K562 (cell line): Measurements from ENCODE around the gene CUEDC2. TPM values are rescaled to one million over a fixed set of nuclear protein-coding genes. Genes with fewer than 3 reads are reported as not detected.

ENCODE experiments used
- ATAC-seq: fragments of 200-7000 bp; cut with Tn5 transposase; 3 replicates; pipeline ENCODE4 v1.9.1; 2020; ENCODE audit warnings: moderate library complexity
- BruUV-seq: library from RNA; stranded (reverse); fragments of 400-500 nt; replicated peaks from 2 replicates; lab custom pipeline; 2021; lab: Mats Ljungman, UMichigan
- CTCF ChIA-PET: fragments of 300-600 bp; formaldehyde crosslinking; extraction: SDS; loops from one replicate; lab custom pipeline; 2021; ENCODE audit warnings: low intra/inter-chr PET ratio; lab: Yijun Ruan, JAX
- POLR2A ChIA-PET: fragments of 300-600, 350-650 bp; sonication (Branson Sonifier 250); formaldehyde crosslinking; extraction: SDS; loops from one replicate; lab custom pipeline; 2021; ENCODE audit warnings: antibody characterized with exemption, inconsistent platforms; lab: Yijun Ruan, JAX
- DNase-seq, 4 experiments: peaks; one replicate each; pipeline versions ENCODE4 v3.0.0 to v3.0.0-alpha.2; 2011 to 2018; ENCODE audit warnings: low spot score in 3 of 4, mixed read lengths in 3 of 4; ENCODE audit errors: extremely low read depth in 1 of 4
- FAIRE-seq: peaks from 2 replicates; lab custom pipeline; 2011; peaks lifted over from hg19 to GRCh38; lab: Jason Lieb, UNC
- H2AFZ ChIP-seq: 2 replicates; pipeline ENCODE4 v1.6.0; 2011; ENCODE audit warnings: low read depth, low read length, control low read depth, inconsistent platforms
- H3K27ac ChIP-seq: fragments of 200-600 bp; 3 replicates; pipeline ENCODE4 v1.8.0; 2011; ENCODE audit warnings: low read depth, mild to moderate bottlenecking, control low read depth, inconsistent platforms, low read length, moderate library complexity, mixed read lengths; ENCODE audit errors: extremely low read depth
- H3K27me3 ChIP-seq, 2 experiments: fragments of 300-600 bp in 1 of 2; 2 replicates in 1 of 2; 3 replicates in 1 of 2; pipeline versions ENCODE4 v1.6.0 to v1.8.0; 2011; ENCODE audit warnings: inconsistent platforms in 2 of 2, low read length in 2 of 2, mild to moderate bottlenecking in 1 of 2, mixed read lengths in 1 of 2, moderate library complexity in 1 of 2; ENCODE audit not compliant: control insufficient read depth in 2 of 2, insufficient read depth in 2 of 2
- H3K36me3 ChIP-seq: fragments of 300-600 bp; 3 replicates; pipeline ENCODE4 v1.8.0; 2011; ENCODE audit warnings: mild to moderate bottlenecking, low read length, inconsistent platforms; ENCODE audit not compliant: control insufficient read depth, insufficient read depth
- H3K4me1 ChIP-seq, 2 experiments: fragments of 200-600 bp in 1 of 2; replicated peaks in 1 of 2; 2 replicates in 1 of 2; 3 replicates in 1 of 2; pipeline versions ENCODE4 v1.5.1 to v1.8.0; 2011; ENCODE audit warnings: inconsistent platforms in 2 of 2, low read length in 2 of 2, mild to moderate bottlenecking in 1 of 2, mixed read lengths in 1 of 2, moderate library complexity in 1 of 2; ENCODE audit not compliant: control insufficient read depth in 2 of 2, insufficient read depth in 2 of 2
- H3K4me2 ChIP-seq: 2 replicates; pipeline ENCODE4 v1.6.1; 2011; ENCODE audit warnings: low read length, control low read depth, inconsistent platforms, mixed read lengths; ENCODE audit not compliant: insufficient read depth
- H3K4me3 ChIP-seq: fragments of 200-600 bp; sonication (generic), shearing (Covaris generic); 2 replicates; pipeline ENCODE4 v1.5.1; 2016; ENCODE audit warnings: control low read depth, inconsistent platforms
- H3K79me2 ChIP-seq: fragments of 200-600 bp; 3 replicates; pipeline ENCODE4 v1.8.0; 2011; ENCODE audit warnings: low read length, inconsistent platforms; ENCODE audit not compliant: control insufficient read depth, insufficient read depth
- H3K9ac ChIP-seq, 2 experiments: 2 replicates each; pipeline versions ENCODE4 v1.6.0 to v1.6.1; 2011; ENCODE audit warnings: low read depth in 2 of 2, low read length in 2 of 2, control low read depth in 1 of 2, inconsistent platforms in 1 of 2, mild to moderate bottlenecking in 1 of 2, mixed read lengths in 1 of 2; ENCODE audit not compliant: insufficient read depth in 1 of 2
- H3K9me1 ChIP-seq: one replicate; pipeline ENCODE4 v1.6.0; 2011; ENCODE audit warnings: inconsistent platforms, mild to moderate bottlenecking, low read length, moderate library complexity; ENCODE audit not compliant: control insufficient read depth, insufficient read depth
- H3K9me3 ChIP-seq: replicated peaks from 2 replicates; pipeline ENCODE4 v1.5.1; 2011; ENCODE audit warnings: low read depth, low read length, inconsistent platforms; ENCODE audit not compliant: control insufficient read depth, insufficient read depth
- H4K20me1 ChIP-seq: replicated peaks from 2 replicates; pipeline ENCODE4 v1.6.1; 2011; ENCODE audit warnings: low read length, inconsistent platforms, mixed read lengths; ENCODE audit not compliant: control insufficient read depth, insufficient read depth
- EGR1 ChIP-seq: fragments of 450-650 bp; conservative IDR thresholded peaks from 2 replicates; pipeline ENCODE4 v1.6.1; 2017; ENCODE audit warnings: mild to moderate bottlenecking
- HMG20B ChIP-seq: fragments of 250-450 bp; sonication (Bioruptor Pico); IDR thresholded peaks from 2 replicates; pipeline ENCODE4 v1.5.0; 2021; ENCODE audit warnings: mild to moderate bottlenecking
- NR1H2 ChIP-seq: sonication (generic); formaldehyde crosslinking; IDR thresholded peaks from 2 replicates; pipeline ENCODE4 v1.4.0; 2020; ENCODE audit warnings: mild to moderate bottlenecking, missing genetic modification reagents
- NR2C2 ChIP-seq, 2 experiments: fragments of 200-800 bp in 1 of 2; sonication (Bioruptor generic) in 1 of 2; sonication (generic) in 1 of 2; formaldehyde crosslinking in 1 of 2; IDR thresholded peaks; 2 replicates each; pipeline versions ENCODE4 v1.6.1 to v1.8.0; 2016 to 2022; ENCODE audit warnings: mild to moderate bottlenecking in 1 of 2, missing compliant biosample characterization in 1 of 2, missing genetic modification characterization in 1 of 2, missing genetic modification reagents in 1 of 2
- POLR2B ChIP-seq: fragments of 450-650 bp; IDR thresholded peaks from 2 replicates; pipeline ENCODE4 v1.6.1; 2018; ENCODE audit warnings: low read depth; ENCODE audit not compliant: partially characterized antibody
- WGBS: fragments of 100-300 bp; shearing (Covaris generic); methylation state at CpG from one replicate; pipeline ENCODE4 v1.1.6; 2016; ENCODE audit warnings: low coverage, mixed read lengths; ENCODE audit not compliant: insufficient coverage; ENCODE audit errors: missing lambda C conversion rate; 5-methylcytosine and 5-hydroxymethylcytosine counted together
- in situ Hi-C: fragments of 300-500 bp; cut with MboI; formaldehyde crosslinking; loops from 4 replicates; pipeline ENCODE4 v1.15.0; 2018; ENCODE audit warnings: inconsistent platforms, mixed read lengths
- intact Hi-C: fragments of 100-400 bp; cut with micrococcal nuclease; formaldehyde crosslinking; loops from 2 replicates; pipeline ENCODE4 v1.14.2; 2022
- polyA plus RNA-seq, 8 experiments: library from polyadenylated mRNA; depleted of rRNA in 4 of 8; stranded (reverse) in 5 of 8; unstranded in 3 of 8; fragments of >200 nt; fragmentation: Nextera tagmentation in 2 of 8; fragmentation: Illumina TruSeq in 1 of 8; extraction: Ambion mirVana in 2 of 8; extraction: Trizol in 1 of 8; gene quantifications; 2 replicates each; pipeline versions ENCODE4 v1.2.1 to v1.2.3, GENCODE V29; 2011 to 2014; ENCODE audit warnings: inconsistent platforms in 1 of 8, missing spikeins in 1 of 8
- total RNA-seq, 7 experiments: library from RNA; depleted of rRNA in 6 of 7; stranded (reverse); fragments of >200 nt in 6 of 7; fragmentation: Illumina TruSeq in 2 of 7; extraction: Trizol in 2 of 7; gene quantifications; 2 replicates each; pipeline versions ENCODE4 v1.2.1 to v1.2.3, GENCODE V29; 2011 to 2021; ENCODE audit warnings: low replicate concordance in 1 of 7
- TF ChIP-seq, protein P1 (sequence below): fragments of 250-450 bp; sonication (Bioruptor Pico); IDR thresholded peaks from 2 replicates; pipeline ENCODE4 v1.4.0; 2020; ENCODE audit warnings: mild to moderate bottlenecking, moderate library complexity

CUEDC2 gene
- total and polyA plus RNA-seq, 9 of the 15 experiments (the other 6 are each of a cell fraction or from before 2014, with no cell fraction given): 8.5 to 48.9 (median 27.4) TPM

DNA sequence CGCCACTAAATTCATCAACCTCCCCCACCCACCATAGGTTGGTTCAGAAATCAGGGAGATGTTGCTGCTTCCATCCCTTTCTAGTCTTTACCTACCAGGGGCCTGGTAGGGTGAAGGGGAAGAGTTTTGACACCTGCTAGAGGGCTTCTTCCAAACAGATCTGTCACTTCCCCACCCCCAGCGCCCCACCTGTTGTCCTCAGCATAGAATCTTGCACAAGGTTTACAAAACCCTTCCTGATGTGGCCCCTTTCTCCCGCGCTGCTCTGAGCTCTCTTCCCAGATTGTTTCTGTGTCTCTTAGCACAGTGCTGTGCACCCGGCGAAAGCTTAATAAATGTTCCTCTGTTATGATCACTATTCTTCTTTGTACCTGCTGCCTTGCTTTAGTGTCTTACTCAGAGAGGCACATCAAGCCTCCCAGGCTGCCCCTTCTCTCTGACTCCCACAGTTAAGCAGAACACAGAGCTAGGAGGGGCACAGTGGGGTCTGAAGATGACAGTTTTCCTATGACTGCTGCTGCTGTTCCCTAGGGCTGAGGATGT is 30.2 kb upstream of the CUEDC2 start:
- no peak for FAIRE-seq
- H3K27me3 ChIP-seq: no peaks in the 10 kb centered on the region
- H3K36me3 ChIP-seq: no peaks in the 10 kb centered on the region
- no peak overlapping the region for H2AFZ ChIP-seq
- H3K79me2 ChIP-seq: no peaks in the 10 kb centered on the region
- intact Hi-C loops: loop anchor here (5.0 kb wide), 1 partner anchor 40 kb away; the partner anchor contains the start of gene FBXL15
- no peaks in the 10 kb centered on the region for H4K20me1 ChIP-seq
- peaks cover 22 to 26% of the 10 kb centered on the region in 2 experiments for H3K4me1 ChIP-seq
- WGBS: 53% methylated on average over 6 of the region's 6 CpGs
- no peak overlapping the region for H3K27ac ChIP-seq
- no TSS peak for BruUV-seq
- ATAC-seq: no peak
- ChIA-PET POLR2A (interaction anchor here (0.6 to 4.2 kb wide), 5 partner anchors 11 to 41 kb away, joined by 4 to 24 read pairs (median 7); partner anchors contain the start of genes C10orf95 and CUEDC2), CTCF (no interaction called here)
- no peak for DNase-seq
- in situ Hi-C loops: no loop called here
- H3K9ac ChIP-seq: peak overlapping the region in 1 of 2 experiments; percentile 71; a peak in 1 of 4 replicates
- no peak overlapping the region for H3K4me2 ChIP-seq
- H3K9me3 ChIP-seq: no peaks in the 10 kb centered on the region
- H3K4me3 ChIP-seq: no peak overlapping the region
- H3K9me1 ChIP-seq: no peaks in the 10 kb centered on the region
- TF ChIP-seq EGR1: no peak
- TF ChIP-seq NR1H2: 0 out of 2 replicates have a peak, but pooled peaks have one; percentile 38

DNA sequence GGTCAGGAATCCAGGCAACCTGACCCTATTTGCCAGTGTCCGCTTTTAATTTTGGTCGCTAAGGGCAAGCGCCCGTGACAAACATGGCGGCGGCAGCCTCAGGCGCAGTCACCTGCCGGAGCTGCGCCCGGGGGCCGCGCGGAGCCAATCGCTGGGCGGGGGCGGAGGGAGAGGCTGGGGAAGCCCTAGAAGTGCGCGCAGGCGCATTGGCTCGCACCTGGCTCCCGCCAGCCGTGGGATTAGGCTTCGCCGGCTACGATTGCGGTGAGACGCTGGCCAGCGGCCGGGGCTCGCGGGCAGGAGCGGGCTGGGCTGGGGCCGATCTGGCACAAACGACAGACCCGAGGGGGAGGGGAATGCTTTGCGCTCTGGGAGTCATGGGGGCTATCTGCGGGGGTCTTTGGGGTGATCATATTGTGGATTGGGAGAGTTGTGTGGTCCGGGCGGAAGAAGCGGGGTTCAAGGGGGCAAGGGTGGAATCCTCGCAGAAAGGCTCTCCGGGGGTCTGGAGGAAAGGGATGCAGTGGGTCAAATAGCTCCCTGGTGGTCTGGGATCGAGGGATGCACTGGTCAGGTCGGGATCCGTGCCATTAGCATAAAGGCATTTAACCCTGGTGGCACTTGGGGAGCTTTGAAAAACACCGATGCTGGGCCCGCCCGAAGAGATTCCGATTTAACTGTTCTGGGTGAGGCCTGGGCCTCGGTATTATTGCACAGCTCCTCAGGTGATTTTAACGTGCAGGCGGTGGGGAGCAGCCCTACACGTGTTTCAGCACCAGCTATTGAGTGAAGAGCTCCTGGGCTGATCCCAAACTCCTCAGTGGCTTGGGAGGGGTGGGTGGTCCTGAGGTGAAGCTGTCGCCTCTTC is 29.0 kb upstream of the CUEDC2 start:
- Histone ChIP-seq H4K20me1 (no peaks in the 10 kb centered on the region), H2AFZ (peak overlapping the region; percentile 99), H3K4me3 (peak overlapping the region; percentile 41), H3K27me3 (no peaks in the 10 kb centered on the region), H3K36me3 (peaks cover 3% of the 10 kb centered on the region; the same call in 2 of the 3 replicates), H3K27ac (peak overlapping the region; percentile 73), H3K4me1 (peaks cover 21 to 26% of the 10 kb centered on the region in 2 experiments), H3K79me2 (no peaks in the 10 kb centered on the region), H3K9me3 (no peaks in the 10 kb centered on the region), H3K4me2 (peak overlapping the region; percentile 80), H3K9me1 (no peaks in the 10 kb centered on the region), H3K9ac (peak overlapping the region; percentile 51 to 79)
- POLR2A ChIA-PET: interaction anchor here (0.6 to 4.2 kb wide), 9 partner anchors 10 to 93 kb away, joined by 3 to 24 read pairs (median 4); partner anchors contain the start of genes C10orf95 and CUEDC2
- in situ Hi-C loops (no loop called here), intact Hi-C loops (loop anchor here (5.0 kb wide), 1 partner anchor 39 kb away; the partner anchor contains the start of gene FBXL15)
- CTCF ChIA-PET: no interaction called here
- WGBS: 3% methylated on average over 36 of the region's 54 CpGs
- DNase-seq (peak; percentile 94 to 97 (median 96)), FAIRE-seq (no peak), ATAC-seq (peak; percentile 91)
- no TSS peak for BruUV-seq
- TF ChIP-seq, protein P1, sequence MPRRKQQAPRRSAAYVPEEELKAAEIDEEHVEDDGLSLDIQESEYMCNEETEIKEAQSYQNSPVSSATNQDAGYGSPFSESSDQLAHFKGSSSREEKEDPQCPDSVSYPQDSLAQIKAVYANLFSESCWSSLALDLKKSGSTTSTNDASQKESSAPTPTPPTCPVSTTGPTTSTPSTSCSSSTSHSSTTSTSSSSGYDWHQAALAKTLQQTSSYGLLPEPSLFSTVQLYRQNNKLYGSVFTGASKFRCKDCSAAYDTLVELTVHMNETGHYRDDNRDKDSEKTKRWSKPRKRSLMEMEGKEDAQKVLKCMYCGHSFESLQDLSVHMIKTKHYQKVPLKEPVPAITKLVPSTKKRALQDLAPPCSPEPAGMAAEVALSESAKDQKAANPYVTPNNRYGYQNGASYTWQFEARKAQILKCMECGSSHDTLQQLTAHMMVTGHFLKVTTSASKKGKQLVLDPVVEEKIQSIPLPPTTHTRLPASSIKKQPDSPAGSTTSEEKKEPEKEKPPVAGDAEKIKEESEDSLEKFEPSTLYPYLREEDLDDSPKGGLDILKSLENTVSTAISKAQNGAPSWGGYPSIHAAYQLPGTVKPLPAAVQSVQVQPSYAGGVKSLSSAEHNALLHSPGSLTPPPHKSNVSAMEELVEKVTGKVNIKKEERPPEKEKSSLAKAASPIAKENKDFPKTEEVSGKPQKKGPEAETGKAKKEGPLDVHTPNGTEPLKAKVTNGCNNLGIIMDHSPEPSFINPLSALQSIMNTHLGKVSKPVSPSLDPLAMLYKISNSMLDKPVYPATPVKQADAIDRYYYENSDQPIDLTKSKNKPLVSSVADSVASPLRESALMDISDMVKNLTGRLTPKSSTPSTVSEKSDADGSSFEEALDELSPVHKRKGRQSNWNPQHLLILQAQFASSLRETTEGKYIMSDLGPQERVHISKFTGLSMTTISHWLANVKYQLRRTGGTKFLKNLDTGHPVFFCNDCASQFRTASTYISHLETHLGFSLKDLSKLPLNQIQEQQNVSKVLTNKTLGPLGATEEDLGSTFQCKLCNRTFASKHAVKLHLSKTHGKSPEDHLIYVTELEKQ (CRISPR knock-in tag): no peak
- TF ChIP-seq POLR2B: peak; percentile 50
- TF ChIP-seq NR2C2 (CRISPR knock-in tag; IDR thresholded peaks at IDR 0.05): no peak
- peak; percentile 90 for TF ChIP-seq NR2C2 (tag; IDR thresholded peaks at IDR 0.05)
- TF ChIP-seq HMG20B (CRISPR knock-in tag): no peak
